ENCODE measurements around the gene ENTR1. TPM values are rescaled to one million over a fixed set of nuclear protein-coding genes. Genes with fewer than 3 reads are reported as not detected.
"Not testable (repeated sequence)": the region's sequence is repeated elsewhere in the genome, so short reads cannot be mapped to it uniquely, and the experiment has no call there.

The ENTR1 gene
- polyA plus RNA-seq, 1 donor, result 31.5 TPM

DNA sequence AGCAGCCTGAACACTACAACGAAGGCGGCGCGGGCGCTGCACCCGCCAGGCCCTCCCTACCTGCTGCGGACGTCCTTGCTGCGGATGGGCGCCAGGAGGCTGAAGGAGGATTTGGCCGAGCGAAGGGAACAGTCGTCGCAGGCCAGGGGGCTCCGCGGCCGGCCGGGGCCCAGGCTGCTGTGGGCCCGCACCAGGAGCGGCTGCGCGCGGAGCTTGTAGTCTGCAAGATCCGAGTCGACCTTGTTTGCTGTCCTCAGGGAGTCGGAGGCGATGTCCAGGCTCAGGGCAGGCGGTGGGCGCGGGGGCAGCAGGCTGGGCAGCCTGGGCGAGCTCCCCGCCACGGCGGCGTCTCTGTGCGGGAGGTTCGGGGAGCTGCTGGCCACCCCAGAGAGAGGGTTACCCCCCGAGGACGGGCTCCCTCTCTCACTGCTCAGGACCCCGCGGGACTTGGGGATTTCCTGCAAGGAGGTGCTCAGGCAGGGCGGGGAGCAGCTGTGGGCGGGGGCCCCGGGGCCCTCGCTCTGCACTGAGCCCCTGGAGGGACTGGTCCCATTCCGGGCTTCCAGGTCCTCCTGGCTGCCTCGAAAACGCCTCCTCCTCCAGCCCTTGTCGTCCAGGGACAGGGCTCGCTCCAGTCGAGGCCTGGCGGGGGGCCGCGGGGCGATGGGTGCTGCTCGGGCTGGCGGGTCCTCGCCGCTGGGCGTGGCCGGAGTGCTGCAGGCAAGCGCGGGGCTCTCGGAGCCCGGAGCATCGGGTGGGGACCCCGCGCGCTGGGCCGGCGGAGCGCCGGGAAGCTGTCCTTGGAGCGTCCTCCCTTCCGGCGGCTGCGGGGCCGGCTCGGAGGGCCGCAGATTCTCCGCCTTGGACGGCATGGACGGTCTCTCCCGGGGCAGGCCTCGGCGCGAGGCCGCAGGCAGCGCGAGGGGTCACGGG is 28.4 kb upstream of the ENTR1 start:
- DNase-seq, result peak; percentile 21

DNA sequence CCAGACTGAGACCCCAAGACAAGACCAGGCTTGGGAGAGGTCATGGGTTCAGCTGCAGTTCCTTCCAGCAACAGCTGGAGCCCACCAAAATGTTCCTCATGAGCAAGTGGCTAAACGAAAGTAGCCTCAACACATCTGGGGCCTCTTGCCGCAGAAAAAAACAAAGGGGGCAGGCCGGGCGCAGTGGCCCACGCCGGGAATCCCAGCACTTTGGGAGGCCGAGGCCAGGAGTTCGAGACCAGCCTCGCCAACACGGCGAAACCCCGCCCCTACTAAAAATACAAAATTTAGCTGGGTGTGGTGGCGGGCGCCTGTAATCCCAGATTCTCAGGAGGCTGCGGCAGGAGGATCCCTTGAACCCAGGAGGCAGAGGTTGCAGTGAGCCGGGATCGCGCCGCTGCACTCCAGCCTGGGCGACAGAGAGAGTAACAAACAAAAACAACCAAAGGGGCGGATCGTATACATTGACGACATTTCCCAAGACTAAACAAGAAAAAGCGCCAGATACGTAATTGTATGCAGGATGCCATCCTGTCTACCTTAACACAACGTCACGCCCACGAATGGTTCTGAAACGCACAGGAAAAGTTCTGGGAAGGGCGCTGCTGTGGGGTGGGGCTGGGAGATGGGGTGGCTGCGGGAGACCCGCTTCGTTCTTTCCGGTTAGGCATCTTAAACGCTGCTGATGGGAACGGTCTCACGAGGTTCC is 27.6 kb upstream of the ENTR1 start:
- no peak for DNase-seq

DNA sequence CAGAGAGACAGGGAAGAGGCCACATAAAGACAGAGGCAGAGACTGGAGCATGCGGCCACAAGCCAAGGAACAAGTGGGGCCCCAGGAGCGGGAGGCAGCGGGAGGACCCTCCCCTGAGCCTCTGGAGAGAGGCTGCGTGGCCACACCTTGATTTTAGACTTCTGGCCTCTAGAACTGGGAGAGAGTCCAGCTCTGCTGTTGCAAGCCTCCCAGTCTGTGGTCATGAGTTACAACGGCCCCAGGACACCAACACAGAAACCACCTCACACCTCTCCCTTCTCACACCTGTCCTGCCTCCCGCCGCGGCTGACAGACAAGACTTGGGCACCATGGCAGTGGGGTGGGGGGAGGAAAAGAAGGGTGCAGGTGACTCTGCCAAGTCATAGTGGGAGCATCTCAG is 27.0 kb upstream of the ENTR1 start:
- DNase-seq, result peak; percentile 52

DNA sequence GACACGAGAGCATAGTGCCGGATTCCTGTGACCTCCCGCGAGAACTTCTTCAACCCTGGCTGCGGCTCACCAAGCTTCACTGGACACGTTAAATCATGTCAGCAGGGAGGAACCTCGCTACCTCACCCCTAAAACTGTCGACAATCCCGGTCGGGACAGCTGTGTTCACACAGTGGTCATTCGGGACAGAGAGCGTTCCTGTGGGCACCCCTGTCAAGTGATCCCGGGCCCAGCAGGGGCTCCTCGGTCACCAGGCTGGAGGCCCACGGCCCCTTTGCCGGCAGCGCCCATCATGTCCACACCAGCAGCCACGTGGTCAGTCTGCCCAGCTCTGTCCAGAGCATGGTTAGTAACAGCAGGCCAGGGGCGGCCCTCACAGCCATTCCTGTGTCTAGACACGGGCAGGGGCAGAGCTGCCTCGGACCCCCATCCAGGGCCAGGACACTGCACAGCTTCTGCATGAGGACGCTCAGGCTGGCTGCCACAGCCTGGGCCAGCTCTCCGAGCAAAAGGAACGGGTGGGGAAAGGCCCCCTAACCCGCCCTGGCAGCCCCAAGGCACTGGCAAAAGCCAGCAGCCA is 25.7 kb upstream of the ENTR1 start:
- DNase-seq, result no peak

DNA sequence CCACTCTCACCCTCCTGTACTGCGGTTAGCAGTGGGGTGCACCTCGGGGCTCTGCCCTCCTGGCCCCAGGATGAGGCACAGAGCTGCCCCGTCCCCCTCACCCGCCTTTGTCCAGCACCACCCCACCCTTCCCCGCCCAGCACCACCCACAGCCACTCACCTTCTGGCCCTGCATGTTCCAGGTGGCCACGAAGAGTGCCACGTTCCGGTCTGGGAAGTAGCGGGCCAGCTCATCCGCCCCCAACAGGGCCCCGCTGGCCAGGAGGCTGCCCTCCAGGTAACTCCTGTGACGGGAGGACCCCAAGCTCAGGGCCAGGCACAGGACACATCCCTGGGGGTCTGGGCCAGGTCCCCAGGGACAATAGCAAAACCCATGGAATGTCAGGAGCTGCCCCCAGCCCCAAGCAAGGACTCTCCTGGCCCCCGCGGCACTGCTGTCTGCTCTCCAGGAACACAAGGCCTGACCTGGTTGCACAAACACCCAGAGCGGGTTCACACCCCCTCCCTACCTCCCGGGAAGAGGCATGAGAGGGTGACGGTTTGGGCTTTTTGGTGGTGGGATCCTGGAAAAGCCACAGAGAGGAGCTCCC is 24.3 kb upstream of the ENTR1 start:
- DNase-seq, result no peak

DNA sequence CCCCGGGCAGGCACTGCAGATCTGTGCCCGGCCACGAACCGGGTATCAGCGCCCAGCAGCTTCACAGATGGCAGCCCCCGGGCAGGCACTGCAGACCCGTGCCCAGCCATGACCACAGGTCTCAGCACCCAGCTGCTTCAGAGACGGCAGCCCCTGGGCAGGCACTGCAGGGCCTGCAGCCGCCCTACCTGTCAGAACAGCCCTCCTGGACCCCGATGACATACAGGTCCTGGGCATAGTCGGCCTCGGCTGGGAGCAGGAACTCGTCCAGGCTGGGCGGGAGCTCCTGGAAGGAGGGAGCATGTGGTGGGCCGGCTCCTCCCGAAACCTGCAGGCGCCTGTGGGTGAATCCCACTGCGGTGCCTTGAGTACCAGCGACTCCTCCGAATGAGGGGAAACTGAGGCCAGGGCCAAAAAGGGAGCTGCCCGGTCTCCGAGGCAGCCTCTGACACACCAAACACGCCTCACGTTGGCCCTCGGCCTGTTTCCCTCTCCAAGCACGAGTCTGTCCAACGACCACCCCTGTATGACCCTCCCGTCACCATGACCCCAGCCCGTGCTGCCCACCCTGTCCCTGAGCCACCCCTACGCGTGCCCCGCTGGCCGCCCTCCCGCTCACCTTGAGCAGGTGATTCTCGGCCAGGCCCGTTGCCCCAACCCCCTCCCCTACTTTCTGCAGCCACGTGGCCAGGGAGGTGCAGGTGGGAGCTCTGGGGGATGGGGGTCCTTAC is 23.6 kb upstream of the ENTR1 start:
- DNase-seq, result no peak

DNA sequence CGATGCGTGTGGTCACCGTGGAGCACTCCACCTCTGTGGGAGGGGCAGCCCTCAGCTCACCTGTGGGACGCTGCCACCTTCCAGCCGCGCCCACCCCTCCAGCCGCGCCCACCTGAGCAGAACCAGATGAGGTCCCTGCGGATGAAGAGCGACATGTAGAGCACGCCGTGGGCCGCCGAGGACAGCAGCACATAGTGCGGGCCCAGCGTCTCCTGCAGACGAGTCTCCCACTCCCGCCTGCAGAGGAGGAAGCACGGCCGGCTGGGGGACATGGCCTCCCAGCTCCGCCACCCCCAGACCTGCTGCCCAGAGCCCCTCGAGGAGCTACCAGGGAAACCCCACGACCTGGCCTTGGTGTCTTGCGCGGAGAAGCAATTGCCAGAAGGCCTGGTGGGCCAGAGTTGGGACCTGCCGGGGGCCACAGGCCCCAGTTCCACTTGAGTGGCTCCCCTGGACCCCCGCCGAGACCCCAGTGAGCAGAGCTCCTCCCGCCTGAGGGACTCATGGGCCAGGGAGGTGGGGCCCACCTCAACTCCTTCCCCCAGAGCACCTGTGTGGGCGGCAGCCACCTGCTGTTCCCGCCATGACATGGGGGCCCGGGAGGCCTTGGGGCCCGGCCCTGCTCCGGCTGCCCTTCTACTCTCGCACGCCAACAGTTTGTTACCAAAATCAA is 22.8 kb upstream of the ENTR1 start:
- DNase-seq, result no peak

DNA sequence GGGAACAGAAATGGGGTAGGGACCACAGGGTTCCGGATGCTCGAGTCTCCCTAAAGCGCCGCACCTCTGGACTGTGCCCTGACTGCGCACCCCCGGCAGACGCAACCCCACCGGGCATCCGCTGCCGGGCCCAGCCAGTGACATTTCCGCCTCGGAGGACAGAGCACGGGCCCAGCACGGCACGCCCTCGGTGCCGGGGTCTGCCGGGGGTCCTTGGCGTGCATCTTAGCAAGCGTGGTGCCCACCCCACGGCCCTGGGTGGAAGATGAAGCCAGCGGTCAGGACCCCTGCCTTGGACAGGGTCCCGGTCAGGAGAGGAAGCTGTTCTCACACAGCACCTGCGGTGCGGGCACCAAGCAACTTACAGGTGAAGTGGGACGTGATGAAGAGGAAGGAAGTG is 22.2 kb upstream of the ENTR1 start:
- DNase-seq, result no peak

DNA sequence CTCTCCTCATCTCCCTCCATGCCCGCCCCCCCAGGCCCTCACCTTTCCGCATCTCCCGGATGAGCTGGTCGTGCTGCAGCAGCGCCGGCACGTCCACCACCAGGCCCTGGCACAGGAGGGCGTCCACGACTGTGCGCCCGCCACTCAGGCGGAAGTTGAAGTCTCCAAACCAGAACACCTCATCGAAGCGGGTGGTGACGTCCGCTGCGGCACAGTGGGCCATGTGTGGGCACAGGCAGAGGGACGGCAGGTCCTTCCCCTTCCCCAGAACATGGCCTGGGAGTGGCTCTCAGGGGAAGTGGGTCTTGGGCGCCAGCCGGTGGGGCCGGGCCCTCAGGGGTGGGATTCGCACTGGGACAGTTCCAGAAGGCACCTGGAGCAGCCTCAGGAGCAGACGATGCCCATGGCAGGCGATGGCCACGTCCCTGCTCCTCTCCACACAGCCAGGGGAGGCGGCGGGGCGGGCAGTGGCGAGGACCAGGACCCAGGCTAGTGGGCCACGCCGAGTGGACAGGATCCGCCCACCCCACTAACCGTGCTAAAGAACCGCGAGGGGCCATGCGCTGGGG is 21.5 kb upstream of the ENTR1 start:
- no peak for DNase-seq

DNA sequence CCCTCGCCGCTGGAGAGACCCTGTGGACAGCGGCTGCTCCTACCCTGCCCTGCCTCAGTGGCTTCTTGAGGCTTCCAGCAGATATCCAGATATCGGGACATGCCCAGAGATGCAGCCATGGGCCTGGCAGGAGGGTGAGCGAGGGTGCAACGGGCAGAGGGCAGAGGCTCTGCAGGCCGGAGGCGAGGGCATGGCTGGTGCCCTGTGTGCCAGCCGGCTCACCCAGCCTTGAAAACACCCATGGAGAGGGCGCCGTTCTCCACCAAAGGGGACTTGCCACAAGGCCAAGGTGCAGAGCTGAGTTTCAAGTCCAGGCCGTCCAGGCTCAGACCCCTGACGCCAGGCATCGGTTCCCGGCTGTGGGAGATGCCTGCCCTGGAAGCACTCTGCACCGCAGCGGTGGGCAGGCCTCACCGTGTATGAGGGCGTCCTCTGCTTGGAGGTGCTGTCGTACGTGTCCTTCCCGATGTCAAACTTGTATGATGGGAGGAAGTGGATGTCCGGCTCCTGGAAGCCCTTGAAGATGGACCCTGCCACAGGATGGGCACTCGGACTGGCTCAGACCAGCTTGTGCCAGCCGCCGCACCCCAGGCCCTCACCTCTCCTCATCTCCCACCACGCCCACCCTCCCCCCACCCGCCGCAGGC is 20.3 kb upstream of the ENTR1 start:
- DNase-seq, result no peak

DNA sequence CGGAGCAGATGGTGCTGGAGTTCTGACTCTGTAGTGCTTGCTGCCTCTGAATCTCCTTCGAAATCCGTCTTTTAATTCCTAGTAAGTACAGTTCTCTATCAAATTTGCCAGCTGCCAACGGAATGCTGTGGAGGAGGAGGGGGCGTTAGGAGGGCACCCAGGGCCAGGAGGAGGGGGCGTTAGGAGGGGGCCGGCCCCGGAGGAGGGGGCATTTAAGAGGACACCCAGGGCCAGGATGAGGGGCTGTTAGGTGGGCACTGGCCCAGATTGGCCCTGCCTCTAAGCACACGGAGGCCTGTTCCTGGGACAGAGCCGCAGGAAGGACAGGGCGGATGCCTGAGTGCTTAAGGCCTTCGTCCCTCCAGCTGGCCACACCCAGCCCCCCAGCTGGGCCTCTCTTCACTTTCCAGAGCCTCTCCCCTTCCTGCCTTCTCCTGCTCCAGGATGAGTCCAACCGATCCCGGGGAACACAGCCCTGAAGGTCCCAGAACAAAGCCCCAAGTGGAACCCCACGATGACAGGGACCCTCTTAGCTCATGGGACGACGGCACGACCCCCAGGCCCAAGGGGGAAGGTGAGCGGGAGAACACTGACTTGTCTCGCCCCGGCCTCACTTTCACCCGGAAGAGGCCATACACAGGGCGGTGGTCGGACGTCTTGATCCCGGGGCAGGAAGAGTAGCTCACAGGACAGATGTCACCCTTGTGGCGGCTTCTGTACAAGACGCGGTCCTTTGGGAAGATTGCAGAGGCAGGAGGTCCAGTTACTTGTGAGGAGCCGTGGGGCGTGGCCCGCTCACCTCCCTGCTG is 19.5 kb upstream of the ENTR1 start:
- DNase-seq, result no peak

DNA sequence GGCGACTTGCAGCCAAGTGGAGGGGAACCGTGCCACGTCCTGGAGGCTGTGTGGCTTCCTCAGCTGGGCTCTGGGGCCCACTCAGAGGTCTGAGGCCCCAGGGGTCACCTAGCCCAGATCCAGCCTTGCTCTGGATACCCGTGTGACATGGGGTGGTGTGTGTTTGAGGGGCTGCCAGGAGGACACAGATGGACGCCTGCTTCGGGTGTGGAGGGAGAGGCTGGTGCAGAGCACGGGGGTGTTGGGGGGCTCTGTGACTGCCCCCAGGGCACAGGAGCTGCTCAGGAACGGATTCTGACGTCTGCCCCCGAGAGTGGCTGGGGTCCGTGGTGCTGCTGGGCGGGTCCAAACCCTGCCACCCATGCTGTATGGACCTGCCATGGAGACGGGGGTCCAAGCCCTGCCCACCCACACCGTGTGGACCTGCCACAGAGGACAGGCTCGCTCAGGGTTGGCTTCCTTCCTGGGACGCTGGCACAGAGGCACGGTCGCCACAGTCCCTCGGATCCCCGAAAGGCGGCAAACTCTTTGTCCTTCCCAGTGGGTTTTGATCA is 18.7 kb upstream of the ENTR1 start:
- no peak for DNase-seq

DNA sequence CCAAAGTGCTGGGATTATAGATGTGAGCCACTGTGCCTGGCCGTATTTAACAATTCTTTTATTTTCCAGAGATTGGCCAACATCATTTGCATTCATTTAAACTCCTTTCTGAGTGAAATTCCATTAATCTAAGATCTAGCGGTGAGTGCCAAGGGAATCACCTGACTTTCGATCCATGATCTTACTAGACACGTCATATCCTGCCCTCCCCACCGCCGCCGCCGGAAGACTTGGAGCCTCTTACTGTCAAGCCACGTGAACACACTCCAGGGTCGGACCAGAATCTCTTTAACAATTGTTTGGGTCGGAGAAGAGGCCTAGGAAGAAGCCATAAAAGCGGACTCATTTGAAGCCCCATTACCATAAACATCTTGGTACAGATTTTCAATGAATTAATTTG is 16.4 kb upstream of the ENTR1 start:
- no peak for DNase-seq

DNA sequence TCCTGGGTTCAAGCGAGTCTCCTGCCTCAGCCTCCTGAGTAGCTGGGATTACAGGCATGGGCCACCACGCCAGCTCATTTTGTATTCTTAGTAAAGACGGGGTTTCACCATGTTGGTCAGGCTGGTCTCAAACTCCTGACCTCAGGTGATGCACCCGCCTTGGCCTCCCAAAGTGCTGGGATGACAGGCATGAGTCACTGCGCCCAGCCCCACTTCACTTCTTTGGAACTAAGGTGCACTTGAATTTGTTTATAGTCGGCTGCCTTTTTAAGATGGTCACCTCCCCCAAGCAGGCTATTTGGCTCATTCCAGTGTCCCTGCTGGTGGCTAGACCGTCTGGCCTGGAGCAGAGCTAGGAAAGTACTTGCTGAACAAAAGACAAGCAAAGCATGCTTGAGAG is 15.0 kb upstream of the ENTR1 start:
- DNase-seq, result not testable (repeated sequence)

DNA sequence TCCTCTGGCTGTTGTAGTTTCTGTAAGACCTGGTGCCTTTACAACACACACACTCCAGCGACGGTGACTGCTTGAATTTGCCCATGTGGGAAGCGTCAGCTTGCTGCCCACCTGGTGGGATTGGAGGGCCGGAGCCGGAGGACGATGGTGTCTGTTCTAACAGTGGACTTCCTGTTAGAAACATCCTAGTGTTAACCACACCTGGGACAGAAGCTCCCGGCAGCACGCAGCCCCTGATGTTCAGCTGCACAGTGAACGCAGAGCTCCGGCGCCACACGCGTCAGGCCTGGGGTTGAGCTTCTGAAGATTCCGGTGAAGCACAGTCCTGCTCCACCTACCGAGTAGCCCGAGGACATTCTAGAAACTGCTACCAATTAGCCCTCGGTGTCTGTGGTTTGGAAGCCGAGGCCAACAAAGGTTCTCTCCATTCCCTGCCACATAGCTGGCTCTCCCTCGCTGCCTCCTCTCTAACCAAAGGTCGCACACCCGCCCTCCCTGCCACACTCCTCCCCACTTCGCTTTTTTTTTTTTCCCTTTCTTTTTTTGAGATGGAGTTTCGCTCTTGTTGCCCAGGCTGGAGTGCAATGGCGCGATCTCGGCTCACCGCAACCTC is 14.4 kb upstream of the ENTR1 start:
- no peak for DNase-seq

DNA sequence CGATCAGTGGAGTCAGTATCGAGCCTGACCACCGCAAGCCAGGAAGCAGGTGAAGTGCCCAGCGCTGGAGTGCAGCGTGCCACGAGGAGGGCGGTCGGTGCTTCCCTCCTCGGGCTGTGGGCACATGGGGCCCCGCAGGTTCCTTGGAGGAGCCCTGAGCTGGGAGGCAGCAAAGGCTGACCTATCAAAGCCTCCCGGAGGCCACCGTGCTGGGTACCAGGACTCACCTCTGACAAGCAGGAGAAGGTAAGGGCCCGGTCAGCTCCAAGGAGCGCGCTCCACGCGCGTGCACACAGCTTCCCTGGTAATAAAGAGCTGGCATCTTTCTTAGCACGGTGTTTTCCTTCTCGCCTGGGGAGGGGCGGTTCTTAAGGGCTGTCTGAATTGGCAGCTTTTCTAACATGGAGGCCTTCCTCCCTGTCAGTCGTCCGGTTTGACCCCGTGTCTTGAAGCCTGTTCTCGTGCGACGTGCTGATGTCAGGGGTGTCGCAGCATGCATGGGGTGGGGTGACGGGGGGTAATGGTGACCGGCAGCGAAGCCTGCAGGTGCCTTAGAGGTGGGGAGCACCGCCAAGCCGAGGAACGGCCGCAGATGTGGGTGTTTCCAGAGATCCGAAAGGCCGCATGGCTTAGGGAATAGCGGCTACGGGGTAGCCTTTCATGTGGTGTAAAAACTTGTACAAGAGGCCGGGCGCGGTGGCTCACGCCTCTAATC is 13.2 kb upstream of the ENTR1 start:
- DNase-seq, result no peak

DNA sequence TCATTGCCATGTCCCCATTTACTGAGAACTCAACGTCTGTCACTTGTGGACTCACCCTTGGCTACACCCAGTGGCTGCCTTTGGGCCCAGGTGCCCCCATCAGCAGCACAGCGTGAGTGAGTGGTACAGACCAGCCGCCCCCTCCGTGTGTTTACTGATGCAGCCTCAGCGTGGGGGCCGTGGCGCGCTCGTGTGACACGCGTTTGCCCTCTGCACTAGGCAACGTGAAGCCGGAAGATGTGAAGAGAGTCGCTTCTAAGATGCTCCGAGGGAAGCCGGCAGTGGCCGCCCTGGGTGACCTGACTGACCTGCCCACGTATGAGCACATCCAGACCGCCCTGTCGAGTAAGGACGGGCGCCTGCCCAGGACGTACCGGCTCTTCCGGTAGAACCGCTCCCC is 12.5 kb upstream of the ENTR1 start:
- DNase-seq, result no peak

DNA sequence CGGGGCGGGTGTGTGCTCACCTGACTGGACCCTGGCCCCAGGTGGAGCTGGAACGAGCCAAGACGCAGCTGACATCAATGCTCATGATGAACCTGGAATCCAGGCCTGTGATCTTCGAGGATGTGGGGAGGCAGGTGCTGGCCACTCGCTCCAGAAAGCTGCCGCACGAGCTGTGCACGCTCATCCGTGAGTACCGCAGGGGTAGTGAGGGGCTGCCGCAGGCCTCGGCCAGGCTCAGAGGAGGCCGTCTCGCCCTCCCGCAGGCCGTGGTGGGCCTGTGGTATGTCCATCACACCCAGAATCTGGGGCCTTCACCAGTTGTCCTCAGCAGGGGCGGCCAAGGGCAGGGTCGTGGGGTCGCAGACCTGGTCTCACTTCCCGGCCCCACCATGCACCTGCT is 11.4 kb upstream of the ENTR1 start:
- no peak for DNase-seq

DNA sequence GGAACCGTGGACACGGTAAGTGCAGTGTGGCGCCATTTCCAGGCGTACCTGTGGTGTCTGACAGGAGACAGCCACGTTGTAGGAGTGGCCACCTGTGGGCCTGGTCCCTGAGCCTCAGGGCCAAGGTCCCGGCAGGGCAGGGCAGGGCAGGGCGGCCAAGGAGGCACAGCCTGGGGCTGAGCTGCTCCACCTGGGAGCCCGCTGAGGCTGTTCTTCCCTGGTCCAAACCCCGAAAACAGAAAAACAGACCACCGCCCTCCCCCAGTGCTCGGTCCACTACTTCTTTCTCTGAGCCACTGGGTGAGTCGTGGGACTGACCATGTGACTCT is 8.6 kb upstream of the ENTR1 start:
- no peak for DNase-seq

Data from hindlimb muscle (tissue), 1 donor.